GM12878 (cell line): ENCODE results near the gene STAT5A. TPM values are rescaled to one million over a fixed set of nuclear protein-coding genes. Genes with fewer than 3 reads are reported as not detected.

Source experiments
- CBX3 ChIP-seq: fragments of 200-600 bp; sonication (generic); IDR thresholded peaks from 2 replicates; pipeline ENCODE4 v1.6.1; 2016; ENCODE audit warnings: low read depth, borderline replicate concordance
- CHD1 ChIP-seq: IDR thresholded peaks from 2 replicates; pipeline ENCODE4 v1.6.1; 2012; ENCODE audit warnings: low read depth, low read length, improper control_type of control experiment
- EZH2 ChIP-seq: IDR thresholded peaks from 2 replicates; pipeline ENCODE4 v1.6.1; 2012; ENCODE audit warnings: low read depth, mild to moderate bottlenecking, control low read depth, inconsistent platforms, low read length, borderline replicate concordance; ENCODE audit not compliant: control insufficient read depth
- HDAC6 ChIP-seq: fragments of 200-600 bp; sonication (generic); IDR thresholded peaks from one replicate; pipeline ENCODE4 v1.8.0; 2017; ENCODE audit warnings: antibody characterized with exemption; ENCODE audit not compliant: unreplicated experiment
- IKZF1 ChIP-seq: fragments of 450-650 bp; conservative IDR thresholded peaks from 2 replicates; pipeline ENCODE4 v1.6.1; 2017; ENCODE audit warnings: antibody characterized with exemption, mild to moderate bottlenecking
- KAT2A ChIP-seq: conservative IDR thresholded peaks from 2 replicates; pipeline ENCODE4 v1.6.1; 2011; ENCODE audit warnings: low read depth, low read length; ENCODE audit not compliant: control insufficient read depth
- MEF2A ChIP-seq: IDR thresholded peaks from 2 replicates; pipeline ENCODE4 v1.6.1; 2011; ENCODE audit warnings: low read depth, mild to moderate bottlenecking, low read length, moderate library complexity; ENCODE audit not compliant: insufficient read depth
- MYB ChIP-seq: fragments of 150-350 bp; IDR thresholded peaks from 2 replicates; pipeline ENCODE4 v1.6.1; 2014; ENCODE audit warnings: mild to moderate bottlenecking, low read depth, low read length, borderline replicate concordance
- NFYB ChIP-seq: IDR thresholded peaks from 2 replicates; pipeline ENCODE4 v1.6.1; 2011; ENCODE audit warnings: low read depth, mild to moderate bottlenecking, low read length, improper control_type of control experiment, moderate library complexity; ENCODE audit not compliant: insufficient read depth
- POLR2A ChIP-seq: IDR thresholded peaks from 2 replicates; pipeline ENCODE4 v1.6.1; 2011; ENCODE audit warnings: low read depth, mild to moderate bottlenecking, low read length
- RFX5 ChIP-seq: IDR thresholded peaks from 2 replicates; pipeline ENCODE4 v1.6.1; 2011; ENCODE audit warnings: low read depth, low read length, improper control_type of control experiment
- SIN3A ChIP-seq: IDR thresholded peaks from 2 replicates; pipeline ENCODE4 v1.6.1; 2012; ENCODE audit warnings: low read depth, low read length, improper control_type of control experiment
- SMC3 ChIP-seq: IDR thresholded peaks from 2 replicates; pipeline ENCODE4 v1.6.1; 2011; ENCODE audit warnings: low read length, improper control_type of control experiment, borderline replicate concordance
- SREBF1 ChIP-seq: IDR thresholded peaks from 2 replicates; pipeline ENCODE4 v1.6.1; 2012; ENCODE audit warnings: mild to moderate bottlenecking, low read length
- SRF ChIP-seq, 2 experiments: IDR thresholded peaks; 2 replicates each; pipeline ENCODE4 v1.6.1; 2011; ENCODE audit warnings: low read depth in 2 of 2, low read length in 2 of 2, mild to moderate bottlenecking in 1 of 2, moderate library complexity in 1 of 2
- STAT3 ChIP-seq: IDR thresholded peaks from 2 replicates; pipeline ENCODE4 v1.6.1; 2011; ENCODE audit warnings: low read depth, low read length, improper control_type of control experiment
- TBL1XR1 ChIP-seq: IDR thresholded peaks from 2 replicates; pipeline ENCODE4 v1.6.1; 2012; ENCODE audit warnings: low read depth, low read length, improper control_type of control experiment
- ZBED1 ChIP-seq: IDR thresholded peaks from 2 replicates; pipeline ENCODE4 v1.6.1; 2016; ENCODE audit warnings: borderline replicate concordance
- ZNF622 ChIP-seq: fragments of 450-650 bp; IDR thresholded peaks from 2 replicates; pipeline ENCODE4 v1.6.1; 2017; ENCODE audit warnings: mild to moderate bottlenecking, inconsistent platforms
- polyA plus RNA-seq, 11 experiments: library from polyadenylated mRNA; depleted of rRNA in 4 of 11; unstranded in 6 of 11; stranded (reverse) in 5 of 11; fragments of >200 nt; fragmentation: Nextera tagmentation in 4 of 11; fragmentation: Illumina TruSeq in 1 of 11; extraction: Ambion mirVana in 4 of 11; extraction: Trizol in 1 of 11; gene quantifications; 1 replicate in 1 of 11; 2 replicates in 10 of 11; pipeline versions ENCODE4 v1.2.1 to v1.2.3, GENCODE V29; 2011 to 2016; ENCODE audit warnings: inconsistent platforms in 2 of 11, missing spikeins in 2 of 11, low read depth in 1 of 11
- total RNA-seq, 4 experiments: library from RNA; depleted of rRNA in 3 of 4; stranded (reverse); fragments of >200 nt in 3 of 4; fragmentation: Illumina TruSeq in 1 of 4; extraction: Trizol in 1 of 4; gene quantifications; 2 replicates each; pipeline versions ENCODE4 v1.2.1 to v1.2.3, GENCODE V29; 2013 to 2021
- TF ChIP-seq, protein P1 (sequence below): fragments of 450-650 bp; formaldehyde crosslinking; IDR thresholded peaks from 2 replicates; pipeline ENCODE4 v1.4.0; 2022; ENCODE audit warnings: mild to moderate bottlenecking, moderate library complexity
- TF ChIP-seq, protein P2 (sequence below): fragments of 450-650 bp; IDR thresholded peaks from 2 replicates; pipeline ENCODE4 v1.6.1; 2017; ENCODE audit warnings: mild to moderate bottlenecking, moderate library complexity
- TF ChIP-seq, protein P3 (sequence below): fragments of 450-650 bp; IDR thresholded peaks from 2 replicates; pipeline ENCODE4 v1.6.1; 2017; ENCODE audit warnings: low read depth, mild to moderate bottlenecking, moderate library complexity

Gene STAT5A
- total and polyA plus RNA-seq, 10 of the 15 experiments (the other 5 are each of a cell fraction or from before 2014, with no cell fraction given), result 14.8 to 86.4 (median 41.5) TPM

DNA sequence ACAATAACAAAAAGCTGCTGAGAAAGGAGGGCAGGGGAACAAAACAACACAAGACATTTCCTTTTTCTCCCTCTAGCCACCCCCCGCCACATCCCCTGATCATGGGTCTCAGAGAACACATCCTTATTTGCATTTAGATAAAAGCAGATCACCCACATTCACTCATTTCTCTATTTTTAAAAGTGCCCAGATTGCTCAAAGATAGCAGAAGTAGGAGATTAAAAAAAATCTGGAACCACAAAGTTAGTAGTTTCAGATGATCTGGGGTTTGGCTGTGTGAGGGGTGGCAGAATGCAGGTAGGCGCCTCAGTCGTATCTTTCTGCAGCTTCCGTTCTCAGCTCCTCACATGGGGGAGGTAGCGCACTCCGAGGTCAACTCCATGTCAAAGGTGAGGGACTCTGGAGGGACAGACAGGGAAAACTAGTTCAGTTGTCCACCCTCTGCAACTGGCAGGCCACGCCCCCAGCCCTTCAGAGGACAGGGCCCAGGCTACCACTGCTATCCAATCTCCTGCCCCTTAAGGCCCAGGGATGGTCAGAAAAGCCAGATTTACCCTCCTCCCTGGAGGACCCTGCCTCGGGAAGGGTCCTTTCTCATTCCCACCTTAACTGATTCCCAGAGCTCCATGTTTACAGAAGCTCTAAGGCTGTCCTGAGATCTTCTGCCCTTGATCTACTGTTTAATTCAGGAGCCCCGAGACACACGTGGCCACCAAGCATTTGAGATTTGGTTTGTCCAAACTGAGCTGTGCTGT, 27.3 kb downstream of the STAT5A start (continued):
- TF ChIP-seq EZH2, result no peak
- no peak for TF ChIP-seq SIN3A
- no peak for TF ChIP-seq CHD1
- no peak for TF ChIP-seq HDAC6
- TF ChIP-seq ZNF622, result no peak
- TF ChIP-seq CBX3, result no peak
- peak; percentile 43; the same call in 1 of the 2 replicates for TF ChIP-seq IKZF1
- TF ChIP-seq MYB, result no peak
- peak; percentile 84; the same call in 1 of the 2 replicates for TF ChIP-seq MEF2A
- no peak for TF ChIP-seq SREBF1
- TF ChIP-seq, protein P1, sequence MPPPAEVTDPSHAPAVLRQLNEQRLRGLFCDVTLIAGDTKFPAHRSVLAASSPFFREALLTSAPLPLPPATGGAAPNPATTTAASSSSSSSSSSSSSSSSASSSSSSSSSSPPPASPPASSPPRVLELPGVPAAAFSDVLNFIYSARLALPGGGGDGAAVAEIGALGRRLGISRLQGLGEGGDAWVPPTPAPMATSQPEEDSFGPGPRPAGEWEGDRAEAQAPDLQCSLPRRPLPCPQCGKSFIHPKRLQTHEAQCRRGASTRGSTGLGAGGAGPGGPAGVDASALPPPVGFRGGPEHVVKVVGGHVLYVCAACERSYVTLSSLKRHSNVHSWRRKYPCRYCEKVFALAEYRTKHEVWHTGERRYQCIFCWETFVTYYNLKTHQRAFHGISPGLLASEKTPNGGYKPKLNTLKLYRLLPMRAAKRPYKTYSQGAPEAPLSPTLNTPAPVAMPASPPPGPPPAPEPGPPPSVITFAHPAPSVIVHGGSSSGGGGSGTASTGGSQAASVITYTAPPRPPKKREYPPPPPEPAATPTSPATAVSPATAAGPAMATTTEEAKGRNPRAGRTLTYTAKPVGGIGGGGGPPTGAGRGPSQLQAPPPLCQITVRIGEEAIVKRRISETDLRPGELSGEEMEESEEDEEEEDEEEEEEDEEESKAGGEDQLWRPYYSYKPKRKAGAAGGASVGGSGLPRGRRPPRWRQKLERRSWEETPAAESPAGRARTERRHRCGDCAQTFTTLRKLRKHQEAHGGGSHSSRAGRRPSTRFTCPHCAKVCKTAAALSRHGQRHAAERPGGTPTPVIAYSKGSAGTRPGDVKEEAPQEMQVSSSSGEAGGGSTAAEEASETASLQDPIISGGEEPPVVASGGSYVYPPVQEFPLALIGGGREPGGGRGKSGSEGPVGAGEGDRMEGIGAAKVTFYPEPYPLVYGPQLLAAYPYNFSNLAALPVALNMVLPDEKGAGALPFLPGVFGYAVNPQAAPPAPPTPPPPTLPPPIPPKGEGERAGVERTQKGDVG (CRISPR knock-in tag), result no peak
- no peak for TF ChIP-seq STAT3
- TF ChIP-seq, protein P2, sequence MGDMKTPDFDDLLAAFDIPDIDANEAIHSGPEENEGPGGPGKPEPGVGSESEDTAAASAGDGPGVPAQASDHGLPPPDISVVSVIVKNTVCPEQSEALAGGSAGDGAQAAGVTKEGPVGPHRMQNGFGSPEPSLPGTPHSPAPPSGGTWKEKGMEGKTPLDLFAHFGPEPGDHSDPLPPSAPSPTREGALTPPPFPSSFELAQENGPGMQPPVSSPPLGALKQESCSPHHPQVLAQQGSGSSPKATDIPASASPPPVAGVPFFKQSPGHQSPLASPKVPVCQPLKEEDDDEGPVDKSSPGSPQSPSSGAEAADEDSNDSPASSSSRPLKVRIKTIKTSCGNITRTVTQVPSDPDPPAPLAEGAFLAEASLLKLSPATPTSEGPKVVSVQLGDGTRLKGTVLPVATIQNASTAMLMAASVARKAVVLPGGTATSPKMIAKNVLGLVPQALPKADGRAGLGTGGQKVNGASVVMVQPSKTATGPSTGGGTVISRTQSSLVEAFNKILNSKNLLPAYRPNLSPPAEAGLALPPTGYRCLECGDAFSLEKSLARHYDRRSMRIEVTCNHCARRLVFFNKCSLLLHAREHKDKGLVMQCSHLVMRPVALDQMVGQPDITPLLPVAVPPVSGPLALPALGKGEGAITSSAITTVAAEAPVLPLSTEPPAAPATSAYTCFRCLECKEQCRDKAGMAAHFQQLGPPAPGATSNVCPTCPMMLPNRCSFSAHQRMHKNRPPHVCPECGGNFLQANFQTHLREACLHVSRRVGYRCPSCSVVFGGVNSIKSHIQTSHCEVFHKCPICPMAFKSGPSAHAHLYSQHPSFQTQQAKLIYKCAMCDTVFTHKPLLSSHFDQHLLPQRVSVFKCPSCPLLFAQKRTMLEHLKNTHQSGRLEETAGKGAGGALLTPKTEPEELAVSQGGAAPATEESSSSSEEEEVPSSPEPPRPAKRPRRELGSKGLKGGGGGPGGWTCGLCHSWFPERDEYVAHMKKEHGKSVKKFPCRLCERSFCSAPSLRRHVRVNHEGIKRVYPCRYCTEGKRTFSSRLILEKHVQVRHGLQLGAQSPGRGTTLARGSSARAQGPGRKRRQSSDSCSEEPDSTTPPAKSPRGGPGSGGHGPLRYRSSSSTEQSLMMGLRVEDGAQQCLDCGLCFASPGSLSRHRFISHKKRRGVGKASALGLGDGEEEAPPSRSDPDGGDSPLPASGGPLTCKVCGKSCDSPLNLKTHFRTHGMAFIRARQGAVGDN, result no peak; the same call in 1 of the 2 replicates
- TF ChIP-seq, protein P3, sequence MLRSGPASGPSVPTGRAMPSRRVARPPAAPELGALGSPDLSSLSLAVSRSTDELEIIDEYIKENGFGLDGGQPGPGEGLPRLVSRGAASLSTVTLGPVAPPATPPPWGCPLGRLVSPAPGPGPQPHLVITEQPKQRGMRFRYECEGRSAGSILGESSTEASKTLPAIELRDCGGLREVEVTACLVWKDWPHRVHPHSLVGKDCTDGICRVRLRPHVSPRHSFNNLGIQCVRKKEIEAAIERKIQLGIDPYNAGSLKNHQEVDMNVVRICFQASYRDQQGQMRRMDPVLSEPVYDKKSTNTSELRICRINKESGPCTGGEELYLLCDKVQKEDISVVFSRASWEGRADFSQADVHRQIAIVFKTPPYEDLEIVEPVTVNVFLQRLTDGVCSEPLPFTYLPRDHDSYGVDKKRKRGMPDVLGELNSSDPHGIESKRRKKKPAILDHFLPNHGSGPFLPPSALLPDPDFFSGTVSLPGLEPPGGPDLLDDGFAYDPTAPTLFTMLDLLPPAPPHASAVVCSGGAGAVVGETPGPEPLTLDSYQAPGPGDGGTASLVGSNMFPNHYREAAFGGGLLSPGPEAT, result peak; percentile 55; the same call in 1 of the 2 replicates
- no peak for TF ChIP-seq TBL1XR1
- TF ChIP-seq SRF (IDR thresholded peaks at IDR 0.05; ENCODE audit: low read depth in 2 of 2, low read length in 2 of 2), result no peak
- TF ChIP-seq RFX5, result no peak
- TF ChIP-seq KAT2A, result no peak
- TF ChIP-seq SMC3, result no peak
- no peak for TF ChIP-seq NFYB
- peak; percentile 61; the same call in 1 of the 2 replicates for TF ChIP-seq ZBED1
- no peak; the same call in 1 of the 2 replicates for TF ChIP-seq POLR2A
